HG03469 (cell line): ENCODE measurements around the gene PITX1.
"Not testable (repeated sequence)": the region's sequence is repeated elsewhere in the genome, so short reads cannot be mapped to it uniquely, and the experiment has no call there.

Experiments
- ATAC-seq: cut with Tn5 transposase; IDR thresholded peaks from one replicate; pipeline ENCODE4 v1.9.1; 2021; ENCODE audit warnings: mild to moderate bottlenecking, moderate library complexity, moderate number of reproducible peaks; ENCODE audit not compliant: unreplicated experiment

The PITX1 gene

DNA sequence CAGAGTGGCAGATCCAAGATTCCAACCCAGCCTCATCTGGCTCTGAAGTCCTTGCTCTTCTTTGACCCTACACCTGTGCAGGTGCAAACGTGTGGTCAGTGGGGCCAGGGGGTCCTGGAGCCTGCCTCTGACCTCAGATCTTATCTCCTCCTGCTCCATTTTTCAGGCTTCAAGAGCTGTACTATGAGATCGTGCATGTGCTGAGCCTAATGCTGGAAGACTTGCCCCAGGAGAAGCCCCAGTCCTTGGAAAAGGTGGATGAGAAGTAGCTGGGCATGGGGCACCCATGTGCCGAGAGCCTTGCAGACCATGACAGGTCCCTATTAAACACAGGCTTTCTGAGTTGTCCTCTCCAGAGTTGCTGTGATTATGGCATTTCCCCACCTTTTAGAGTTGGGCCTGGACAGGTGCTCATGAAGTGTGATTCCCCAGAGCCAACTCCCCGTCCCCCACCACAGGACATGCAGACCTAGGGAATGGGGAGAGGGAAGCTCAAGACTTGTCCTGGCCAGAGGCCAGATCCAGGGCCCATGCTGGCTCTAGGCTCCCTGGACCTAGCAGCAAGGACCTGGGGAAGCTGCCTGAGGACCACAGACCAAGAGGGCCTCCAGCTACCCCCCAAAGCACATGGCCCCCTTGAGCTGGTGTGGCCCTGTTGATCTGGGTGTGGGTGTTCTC is 22.5 kb downstream of the PITX1 start:
- no peak for ATAC-seq

DNA sequence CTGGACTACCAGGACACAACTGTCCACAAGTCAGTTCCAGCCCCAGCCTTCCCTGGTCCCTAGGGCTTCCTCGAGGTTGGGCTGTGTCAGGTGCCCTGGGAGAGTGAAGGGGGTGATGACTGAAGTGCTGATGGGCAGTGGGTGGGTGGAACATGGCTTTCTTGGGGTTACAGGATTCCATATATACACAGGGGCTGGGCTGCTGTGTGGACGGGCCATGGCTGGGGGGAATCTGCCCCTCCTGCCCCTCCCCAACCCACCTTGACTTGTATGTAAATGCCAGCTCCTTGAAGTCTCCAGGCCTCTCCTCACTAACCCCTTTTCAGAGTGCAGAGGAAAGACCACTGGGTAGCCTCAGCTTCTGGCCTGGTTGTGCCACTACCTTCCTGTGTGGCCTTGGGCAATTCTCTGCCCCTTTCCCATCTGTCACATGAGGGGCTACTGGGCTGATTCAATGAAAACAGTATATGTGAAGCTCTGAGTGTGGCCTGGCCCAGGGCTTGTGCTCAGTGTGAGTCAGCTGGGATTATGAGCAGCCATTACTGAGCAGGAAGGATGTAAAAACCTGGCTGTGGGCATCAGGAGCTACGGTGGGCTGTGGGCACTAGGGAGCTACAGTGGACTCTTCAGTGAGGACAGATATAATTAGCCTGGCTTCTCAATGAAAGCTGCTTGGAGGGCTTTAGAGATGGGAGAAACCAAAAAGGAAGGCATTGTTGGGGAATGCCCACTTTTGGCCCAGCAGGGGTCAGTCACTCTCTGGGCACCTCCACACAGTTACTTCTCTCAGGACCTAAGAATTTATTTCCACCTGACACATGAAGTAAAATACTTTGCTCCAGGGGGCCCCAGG is 23.3 kb downstream of the PITX1 start:
- no peak for ATAC-seq

DNA sequence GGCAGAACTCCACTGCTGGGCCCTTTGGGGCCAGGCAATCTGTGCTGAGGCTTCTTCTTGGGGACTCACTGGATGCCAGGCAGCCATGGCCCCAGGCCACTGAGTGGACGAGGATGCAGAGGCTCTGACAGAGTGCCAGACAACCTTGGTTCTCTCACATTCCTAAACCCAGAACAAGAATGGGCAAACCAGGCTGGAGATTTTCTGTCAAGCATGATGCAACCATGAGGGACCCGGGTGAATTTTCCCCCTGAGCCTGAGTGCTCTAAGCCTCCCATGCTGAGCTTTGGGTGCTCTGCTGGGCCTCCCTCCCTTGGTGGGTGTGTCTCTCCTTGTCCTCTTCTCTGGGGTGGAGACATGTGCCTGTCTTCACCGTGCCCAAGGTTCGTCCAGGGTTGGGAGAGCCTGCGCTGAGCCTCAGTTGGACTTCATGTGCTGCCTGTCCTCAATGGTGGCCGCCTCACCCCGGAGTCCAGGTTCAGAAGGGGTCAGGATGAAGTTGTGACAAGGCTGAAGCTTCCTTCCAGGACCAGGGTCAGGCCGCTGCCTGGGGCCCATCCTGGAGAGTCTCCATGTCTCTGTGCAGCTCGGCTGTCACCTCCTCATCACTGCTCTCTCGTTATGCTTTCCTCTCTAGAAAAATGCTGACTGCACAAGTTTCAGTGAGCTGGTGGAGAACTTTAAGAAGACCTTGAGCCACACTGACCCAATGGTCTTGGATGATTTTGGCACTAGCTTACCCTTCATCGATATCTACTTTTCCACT is 24.1 kb downstream of the PITX1 start:
- no peak for ATAC-seq

DNA sequence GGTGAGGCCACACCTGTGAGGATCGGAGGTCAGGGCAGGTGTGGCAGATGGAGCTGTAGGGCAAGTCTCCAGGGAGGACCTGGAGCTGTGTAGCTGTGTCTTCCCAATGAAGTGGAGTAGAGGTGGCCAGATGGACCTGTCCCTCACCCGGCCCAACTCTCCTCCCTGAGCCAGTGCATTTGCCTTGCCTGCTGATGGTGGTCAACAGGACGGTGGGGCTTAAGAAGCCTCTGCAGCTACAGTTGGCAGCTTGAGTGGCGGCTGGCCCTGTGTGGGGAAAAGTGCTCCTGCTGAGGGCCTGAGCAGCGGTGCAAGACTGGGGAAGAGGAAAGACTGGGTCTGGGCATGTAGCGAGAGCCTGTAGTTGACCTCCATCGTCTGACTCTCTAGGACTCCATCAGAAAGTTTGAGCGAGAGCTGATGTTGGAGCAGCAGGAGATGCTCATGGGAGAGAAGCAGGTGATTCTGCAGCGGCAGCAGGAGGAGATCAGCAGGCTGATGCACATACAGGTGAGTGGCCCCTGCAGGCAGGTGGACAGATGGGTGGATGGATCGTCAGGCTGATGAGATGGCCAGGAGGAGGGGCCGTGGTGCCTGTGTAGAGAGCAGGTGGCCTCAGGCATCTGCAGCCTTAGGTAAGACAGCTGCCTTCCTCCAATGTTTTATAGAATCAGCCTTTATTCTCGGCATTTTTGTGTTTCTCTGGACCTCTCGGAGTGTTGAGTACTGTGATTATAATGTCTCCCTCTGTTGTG is 24.9 kb downstream of the PITX1 start:
- no peak for ATAC-seq

DNA sequence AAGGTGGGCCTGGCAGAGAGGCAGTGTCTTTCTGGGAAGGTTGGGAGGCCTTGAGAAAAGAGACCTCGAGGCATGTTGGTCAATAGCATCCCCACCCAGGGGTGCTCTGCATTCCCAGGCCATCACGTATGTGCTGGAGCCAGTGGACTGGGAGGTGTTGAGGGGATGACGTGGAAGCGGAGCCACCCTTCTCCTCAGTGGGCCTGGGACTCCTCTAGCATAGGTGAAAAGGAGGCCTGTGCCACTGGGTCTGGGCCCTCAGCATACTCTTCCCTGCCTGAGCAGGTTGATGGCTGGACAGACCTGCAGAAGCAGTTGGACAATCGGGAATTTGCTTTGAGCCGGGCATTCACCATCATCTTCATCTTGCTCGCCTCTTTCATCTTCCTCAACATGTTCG is 25.5 kb downstream of the PITX1 start:
- ATAC-seq, result no peak

DNA sequence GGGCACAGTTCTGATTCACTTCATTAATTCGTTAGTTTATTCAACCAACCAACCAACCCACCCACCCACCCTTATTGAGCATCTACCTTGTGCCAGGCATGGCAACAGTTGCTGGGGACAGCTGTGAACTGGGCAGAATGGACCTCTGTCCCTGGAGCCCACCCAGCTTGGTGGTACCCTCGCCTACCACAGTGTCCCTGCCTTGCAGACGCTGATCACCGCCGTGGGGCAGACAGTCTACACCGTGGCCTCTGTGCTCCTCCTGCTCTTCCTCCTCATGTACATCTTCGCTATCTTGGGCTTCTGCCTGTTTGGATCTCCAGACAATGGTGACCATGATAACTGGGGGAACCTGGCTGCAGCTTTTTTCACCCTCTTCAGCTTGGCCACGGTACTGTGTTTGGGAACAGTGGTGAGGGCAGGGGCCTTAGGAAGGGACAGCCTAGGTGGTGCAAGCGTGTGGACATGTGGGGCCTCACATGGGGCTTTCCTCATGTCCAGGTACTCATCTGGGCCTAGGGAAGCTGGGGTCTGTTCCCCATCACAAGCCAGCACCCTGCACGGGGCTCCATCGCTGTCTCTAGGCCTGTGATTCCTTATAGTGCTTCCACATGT is 26.2 kb downstream of the PITX1 start:
- ATAC-seq, result no peak

DNA sequence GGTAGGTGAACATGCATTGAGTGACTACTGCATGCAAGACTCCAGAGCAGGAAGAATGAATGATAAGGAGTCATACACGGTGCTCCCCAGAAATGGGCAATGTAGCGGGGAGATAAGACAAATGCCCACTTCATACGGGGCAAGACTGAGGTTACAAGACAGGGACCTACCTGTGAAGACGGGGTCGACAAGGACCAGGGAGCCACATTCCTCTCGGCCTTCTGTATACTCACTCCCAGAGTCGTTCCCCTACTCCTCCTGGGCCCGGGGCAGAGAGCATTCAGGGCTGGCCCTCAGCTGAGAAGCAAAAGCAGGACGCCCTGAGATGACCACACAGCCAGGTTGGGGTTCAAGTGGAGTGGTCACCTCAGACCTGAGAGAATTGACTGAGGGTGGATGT is 26.7 kb downstream of the PITX1 start:
- ATAC-seq, result no peak

DNA sequence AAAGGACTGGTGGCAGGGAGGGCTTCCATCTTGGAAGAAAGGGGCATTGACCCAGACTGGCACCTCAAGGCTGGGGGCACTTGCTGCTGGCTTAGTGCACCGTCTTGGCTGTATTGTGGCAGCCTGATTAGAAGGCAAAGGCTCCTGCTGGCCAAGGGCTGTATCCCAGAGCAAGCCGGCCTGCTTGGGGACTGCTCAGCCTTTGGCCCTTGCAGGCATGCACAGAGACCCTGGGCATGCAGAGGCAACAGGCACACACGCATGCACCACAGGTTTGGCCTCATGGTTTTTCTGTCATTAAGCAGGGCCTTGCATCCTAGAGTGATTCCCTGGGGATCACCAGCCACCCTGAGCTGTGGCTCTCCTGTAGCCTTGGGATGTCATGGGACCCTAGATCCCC is 29.0 kb downstream of the PITX1 start:
- no peak for ATAC-seq

DNA sequence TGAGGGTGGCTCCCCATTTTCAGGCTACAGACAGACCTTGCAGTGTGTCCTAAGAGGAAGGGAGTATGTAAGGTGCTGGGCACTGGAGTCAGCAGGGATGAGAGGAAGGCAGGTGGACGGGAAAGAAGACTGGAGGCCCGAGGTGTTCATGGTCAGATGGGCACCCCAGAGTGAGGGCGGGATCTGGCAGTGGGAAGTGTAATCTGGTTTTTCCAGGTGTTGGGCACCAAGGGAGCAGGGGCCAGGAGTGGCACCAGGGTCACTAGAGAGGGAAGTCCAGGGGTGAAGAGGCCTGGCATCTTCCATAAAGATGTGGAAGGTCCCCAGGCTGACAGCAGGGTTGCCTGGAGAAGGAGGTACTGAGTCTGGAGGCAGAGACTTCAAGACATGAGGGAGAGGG is 29.7 kb downstream of the PITX1 start:
- no peak for ATAC-seq

DNA sequence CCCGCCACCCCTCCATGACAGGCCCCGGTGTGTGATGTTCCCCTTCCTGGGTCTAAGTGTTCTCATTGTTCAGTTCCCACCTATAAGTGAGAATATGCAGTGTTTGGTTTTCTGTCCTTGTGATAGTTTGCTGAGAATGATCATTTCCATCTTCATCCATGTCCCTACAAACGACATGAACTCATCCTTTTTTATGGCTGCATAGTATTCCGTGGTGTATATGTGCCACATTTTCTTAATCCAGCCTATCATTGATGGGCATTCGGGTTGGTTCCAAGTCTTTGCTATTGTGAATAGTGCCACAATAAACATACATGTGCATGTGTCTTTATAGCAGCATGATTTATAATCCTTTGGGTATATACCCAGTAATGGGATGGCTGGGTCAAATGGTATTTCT is 36.0 kb downstream of the PITX1 start:
- not testable (repeated sequence) for ATAC-seq

DNA sequence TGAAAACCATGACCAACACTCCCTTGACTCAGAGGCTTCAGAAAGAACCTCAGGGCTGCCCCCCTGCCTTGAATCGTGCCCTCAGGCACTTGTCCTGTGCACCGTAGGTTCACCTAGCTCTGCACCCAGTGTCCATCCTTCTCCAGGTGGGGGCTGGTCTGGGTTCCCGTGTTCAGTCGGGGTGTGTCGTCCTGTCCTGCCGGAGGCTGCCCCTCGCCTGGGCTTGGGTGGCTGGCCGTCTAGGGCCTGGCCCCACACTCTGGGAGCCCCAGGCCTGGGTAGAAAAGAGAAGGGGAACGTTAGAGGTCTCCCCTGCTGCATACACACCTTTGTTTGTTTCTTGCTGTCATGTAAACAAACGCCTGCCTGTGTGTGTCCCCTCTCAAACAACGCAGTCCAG is 37.0 kb downstream of the PITX1 start:
- ATAC-seq, result no peak

DNA sequence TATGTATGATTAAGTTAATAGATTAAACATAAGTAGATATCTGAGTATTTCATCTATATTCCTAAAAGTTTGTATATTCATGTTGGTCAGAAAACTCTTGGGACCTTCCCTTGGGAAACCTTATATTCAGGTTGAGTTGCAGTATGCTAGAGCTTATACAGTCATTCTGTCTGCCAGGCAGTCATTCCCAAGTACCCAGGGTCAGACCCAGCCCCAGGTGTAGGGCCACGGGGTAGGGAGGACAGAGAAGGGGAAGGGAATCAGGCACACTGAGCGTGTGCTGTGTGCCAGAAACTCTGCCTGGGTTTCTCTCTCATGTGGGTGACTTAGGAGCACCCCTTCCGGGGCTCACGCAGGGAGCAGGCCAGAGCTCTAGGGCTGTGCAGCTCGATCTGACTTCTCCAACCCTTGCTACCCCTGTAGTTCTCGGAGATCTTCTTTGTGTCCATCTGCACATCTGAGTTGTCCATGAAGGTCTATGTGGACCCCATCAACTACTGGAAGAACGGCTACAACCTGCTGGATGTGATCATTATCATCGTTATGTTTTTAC is 38.1 kb downstream of the PITX1 start:
- no peak for ATAC-seq

DNA sequence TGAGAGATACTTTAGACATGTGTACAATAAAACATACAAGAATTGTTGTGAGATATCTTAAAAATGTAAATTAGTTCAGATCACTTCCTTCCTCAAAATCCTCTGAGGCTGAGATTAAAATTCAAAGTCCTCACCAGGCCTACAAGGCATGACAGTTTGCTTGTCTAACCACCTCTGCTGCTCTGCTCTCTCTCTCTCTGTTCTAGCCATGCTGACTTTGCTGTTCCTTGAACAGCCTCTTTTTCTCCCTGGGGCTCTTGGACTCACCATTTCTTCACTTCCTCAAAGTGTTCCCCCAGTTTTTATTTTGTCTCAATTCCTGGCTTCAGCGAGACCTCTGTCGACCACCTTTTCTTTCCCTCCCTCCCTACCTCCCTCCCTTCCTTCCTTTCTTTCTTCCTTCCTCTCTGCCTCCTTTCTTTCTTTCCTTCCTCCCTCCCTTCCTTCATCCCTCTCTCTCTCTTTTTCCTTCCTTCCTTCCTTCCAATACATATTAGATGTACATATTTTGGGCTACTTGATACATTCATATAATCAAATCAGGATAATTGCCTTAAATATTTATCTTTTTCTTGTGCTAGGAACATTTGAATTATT is 39.4 kb downstream of the PITX1 start:
- ATAC-seq, result no peak

DNA sequence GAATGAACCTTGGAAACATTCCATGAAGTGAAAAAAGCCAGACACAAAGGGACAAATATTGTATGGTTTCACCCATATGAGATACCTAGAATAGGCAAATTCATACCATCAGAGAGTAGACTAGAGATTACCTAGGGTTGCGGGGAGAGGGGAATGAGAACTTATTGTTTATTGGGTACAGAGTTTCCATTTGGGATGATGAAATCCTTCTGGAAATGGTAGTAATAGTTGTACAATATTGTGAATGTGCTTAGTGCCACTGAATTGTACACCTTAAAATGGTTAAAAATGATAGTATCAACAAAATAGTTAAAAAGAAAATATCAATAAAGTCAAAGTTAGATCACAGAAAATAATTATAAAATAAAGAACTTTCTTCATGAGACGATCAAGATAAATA is 40.9 kb downstream of the PITX1 start:
- ATAC-seq, result no peak

DNA sequence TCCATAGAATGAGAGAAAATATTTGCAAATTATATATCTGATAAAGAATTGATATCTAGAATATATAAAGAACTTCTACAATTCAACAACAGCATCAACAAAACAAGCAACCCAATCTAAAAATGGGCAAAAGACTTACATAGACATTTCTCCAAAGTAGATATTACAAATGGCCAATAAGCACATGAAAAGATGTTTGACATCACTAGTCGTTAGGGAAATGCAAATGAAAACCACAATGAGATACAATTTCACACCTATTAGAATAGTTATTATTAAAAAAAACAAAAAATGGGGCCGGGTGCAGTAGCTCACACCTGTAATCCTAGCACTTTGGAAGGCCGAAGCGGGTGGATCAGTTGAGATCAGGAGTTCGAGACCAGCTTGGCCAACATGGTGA is 41.9 kb downstream of the PITX1 start:
- no peak for ATAC-seq

DNA sequence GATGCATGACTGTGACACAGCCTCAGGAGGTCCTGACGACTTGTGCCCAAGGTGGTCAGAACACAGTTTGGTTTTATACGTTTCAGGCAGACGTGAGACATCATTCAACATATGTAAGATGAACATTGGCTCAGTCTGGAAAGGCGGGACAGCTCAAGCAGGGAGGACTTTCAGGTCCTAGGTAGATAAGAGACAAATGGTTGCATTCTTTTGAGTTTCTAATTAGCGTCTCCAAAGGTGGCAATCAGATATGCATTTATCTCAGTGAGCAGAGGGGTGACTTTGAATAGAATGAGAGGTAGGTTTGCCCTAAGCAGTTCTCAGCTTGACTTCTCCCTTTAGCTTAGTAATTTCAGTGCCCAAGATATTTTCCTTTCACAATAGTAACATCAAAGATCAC is 43.8 kb downstream of the PITX1 start:
- ATAC-seq, result not testable (repeated sequence)

DNA sequence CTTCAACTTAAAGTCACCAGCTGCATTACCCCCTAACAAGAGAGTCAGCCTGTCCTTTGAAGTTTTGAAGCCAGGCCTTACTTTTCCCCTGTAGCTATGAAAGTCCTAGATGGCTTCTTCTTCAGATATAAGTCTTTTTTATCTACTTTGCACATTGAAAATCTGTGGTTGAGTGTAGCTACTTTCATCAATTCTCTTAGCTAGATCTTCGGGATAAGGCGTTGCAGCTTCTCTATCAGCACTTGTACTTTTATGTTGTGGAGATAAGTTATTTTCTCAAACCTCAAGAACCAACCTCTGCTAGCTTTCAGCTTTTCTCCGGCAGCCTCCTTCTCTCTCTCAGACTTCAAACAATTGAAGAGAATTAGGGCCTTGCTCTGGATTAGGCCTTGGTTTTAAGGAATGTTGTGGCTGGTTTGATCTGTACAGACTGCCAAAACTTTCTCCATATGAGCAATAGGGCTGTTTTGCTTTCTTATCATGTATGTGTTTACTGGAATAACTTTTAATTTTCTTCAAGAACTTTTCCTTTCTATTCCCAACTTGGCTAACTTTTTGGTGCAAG is 44.7 kb downstream of the PITX1 start:
- ATAC-seq, result no peak

DNA sequence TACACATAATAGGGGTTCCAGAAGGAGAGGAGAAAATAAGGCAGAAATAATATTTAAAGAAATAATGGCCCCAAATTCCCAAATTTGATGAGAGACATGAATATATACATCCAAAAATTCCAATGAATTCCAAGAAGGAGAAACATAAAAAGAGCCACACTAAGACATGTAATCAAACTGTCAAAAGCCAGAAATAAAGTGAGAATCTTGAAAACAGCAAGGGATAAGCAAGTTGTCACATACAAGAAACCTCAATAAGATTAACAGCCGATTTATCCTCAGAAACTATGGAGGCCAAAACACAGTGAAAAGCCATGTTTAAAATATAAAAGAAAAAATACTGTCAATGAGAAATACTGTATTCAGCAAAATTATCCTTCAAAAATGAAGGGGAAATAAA is 51.8 kb downstream of the PITX1 start:
- ATAC-seq, result no peak

DNA sequence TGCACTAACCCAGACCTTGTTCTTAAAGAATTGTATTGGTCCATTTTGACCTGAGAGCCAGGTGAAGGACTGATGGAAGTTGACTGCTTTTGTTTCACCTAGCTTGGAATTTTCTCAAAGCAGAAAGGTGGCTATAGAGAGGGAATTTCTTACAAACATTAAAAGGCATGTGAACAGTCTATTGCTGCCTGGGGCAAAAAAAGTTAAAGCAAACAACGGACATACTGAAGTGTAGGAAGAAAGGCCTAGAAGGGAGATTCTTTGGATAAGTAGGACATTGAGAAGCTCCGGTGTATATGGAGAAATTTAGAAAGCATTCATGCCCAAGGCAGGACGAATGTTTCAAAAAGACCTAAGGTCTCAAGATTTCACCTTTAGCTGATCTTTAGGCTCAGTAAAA is 54.6 kb downstream of the PITX1 start:
- ATAC-seq, result no peak
